IMR-90 (cell line): Measurements from ENCODE around the gene PLA2G2D. TPM values are rescaled to one million over a fixed set of nuclear protein-coding genes. Genes with fewer than 3 reads are reported as not detected.

Source experiments
- ATAC-seq: fragments of 200-7000 bp; cut with Tn5 transposase; 2 replicates; pipeline ENCODE4 v1.9.1; 2020; ENCODE audit warnings: low read depth, mild to moderate bottlenecking, moderate library complexity
- BruUV-seq: library from RNA; stranded (reverse); fragments of 400-500 nt; replicated peaks from 2 replicates; lab custom pipeline; 2021; lab: Mats Ljungman, UMichigan
- CTCF ChIA-PET: fragments of 300-600 bp; formaldehyde crosslinking; extraction: SDS; loops from one replicate; lab custom pipeline; 2021; ENCODE audit warnings: antibody characterized with exemption; lab: Yijun Ruan, JAX
- POLR2A ChIA-PET: fragments of 300-600 bp; sonication (Branson Sonifier 250); formaldehyde crosslinking; loops from one replicate; lab custom pipeline; 2022; ENCODE audit warnings: antibody characterized with exemption; ENCODE audit not compliant: unreplicated experiment; lab: Charles Lee
- DNase-seq: peaks from one replicate; pipeline ENCODE4 v3.0.0; 2013
- H2AFZ ChIP-seq: replicated peaks from 2 replicates; pipeline ENCODE3; 2013; ENCODE audit warnings: low read length, mild to moderate bottlenecking; ENCODE audit not compliant: poor library complexity
- H2AK5ac ChIP-seq: 2 replicates; pipeline ENCODE4 v1.6.1; 2013; ENCODE audit warnings: low read depth, low read length, inconsistent platforms
- H2AK9ac ChIP-seq: replicated peaks from 2 replicates; pipeline ENCODE3; 2013; ENCODE audit warnings: mild to moderate bottlenecking, low read depth, low read length, moderate library complexity; ENCODE audit not compliant: poor library complexity
- H2BK120ac ChIP-seq: 2 replicates; pipeline ENCODE4 v1.6.1; 2013; ENCODE audit warnings: low read depth, low read length, inconsistent platforms
- H2BK15ac ChIP-seq: 3 replicates; pipeline ENCODE4 v1.6.1; 2013; ENCODE audit warnings: low read depth, low read length, inconsistent platforms
- H2BK20ac ChIP-seq: 2 replicates; pipeline ENCODE4 v1.6.1; 2013; ENCODE audit warnings: low read depth, mild to moderate bottlenecking, inconsistent platforms, low read length, moderate library complexity
- H2BK5ac ChIP-seq: 2 replicates; pipeline ENCODE4 v1.6.1; 2013; ENCODE audit warnings: mild to moderate bottlenecking, low read depth, low read length, inconsistent platforms; ENCODE audit not compliant: poor library complexity, severe bottlenecking
- H3K14ac ChIP-seq: replicated peaks from 2 replicates; pipeline ENCODE4 v1.6.1; 2013; ENCODE audit warnings: low read depth, low read length, inconsistent platforms
- H3K18ac ChIP-seq: 2 replicates; pipeline ENCODE4 v1.6.1; 2013; ENCODE audit warnings: low read depth, low read length, control low read depth
- H3K23ac ChIP-seq: 2 replicates; pipeline ENCODE4 v1.6.1; 2013; ENCODE audit warnings: low read depth, low read length, inconsistent platforms
- H3K27ac ChIP-seq: 2 replicates; pipeline ENCODE4 v1.5.1; 2013; ENCODE audit warnings: mild to moderate bottlenecking, control low read depth, low read length; ENCODE audit not compliant: insufficient read depth
- H3K27me3 ChIP-seq: 2 replicates; pipeline ENCODE4 v1.6.1; 2013; ENCODE audit warnings: low read length; ENCODE audit not compliant: control insufficient read depth, insufficient read depth
- H3K36me3 ChIP-seq: 2 replicates; pipeline ENCODE4 v1.6.1; 2013; ENCODE audit warnings: low read length, mixed read lengths; ENCODE audit not compliant: control insufficient read depth, insufficient read depth
- H3K4ac ChIP-seq: 2 replicates; pipeline ENCODE4 v1.6.1; 2013; ENCODE audit warnings: low read depth, low read length, inconsistent platforms
- H3K4me1 ChIP-seq: 2 replicates; pipeline ENCODE4 v1.6.1; 2013; ENCODE audit warnings: low read length, mixed read lengths; ENCODE audit not compliant: control insufficient read depth, insufficient read depth
- H3K4me2 ChIP-seq: 2 replicates; pipeline ENCODE4 v1.6.1; 2013; ENCODE audit warnings: low read depth, mild to moderate bottlenecking, control low read depth, low read length, moderate library complexity
- H3K4me3 ChIP-seq: 2 replicates; pipeline ENCODE4 v1.5.1; 2013; ENCODE audit warnings: low read depth, mild to moderate bottlenecking, control low read depth, low read length, moderate library complexity; ENCODE audit not compliant: insufficient read depth
- H3K56ac ChIP-seq: 2 replicates; pipeline ENCODE4 v1.6.1; 2013; ENCODE audit warnings: low read length, inconsistent platforms; ENCODE audit not compliant: insufficient read depth; ENCODE audit errors: extremely low read depth
- H3K79me1 ChIP-seq, 2 experiments: 2 replicates each; pipeline ENCODE4 v1.6.1; 2013; ENCODE audit warnings: low read length in 2 of 2, inconsistent platforms in 1 of 2, low read depth in 1 of 2
- H3K9ac ChIP-seq: 2 replicates; pipeline ENCODE4 v1.6.1; 2013; ENCODE audit warnings: low read depth, low read length, control low read depth
- H3K9me1 ChIP-seq: 2 replicates; pipeline ENCODE4 v1.6.1; 2013; ENCODE audit warnings: low read length, inconsistent platforms; ENCODE audit not compliant: insufficient read depth
- H3K9me3 ChIP-seq: 2 replicates; pipeline ENCODE4 v1.6.1; 2013; ENCODE audit warnings: low read length; ENCODE audit not compliant: control insufficient read depth, insufficient read depth
- H4K20me1 ChIP-seq: 2 replicates; pipeline ENCODE4 v1.6.1; 2013; ENCODE audit warnings: low read length, inconsistent platforms; ENCODE audit not compliant: insufficient read depth
- H4K5ac ChIP-seq: 2 replicates; pipeline ENCODE4 v1.6.1; 2013; ENCODE audit warnings: mild to moderate bottlenecking, low read depth, low read length, control low read depth
- H4K8ac ChIP-seq, 2 experiments: 2 replicates each; pipeline ENCODE4 v1.6.1; 2013; ENCODE audit warnings: low read depth in 2 of 2, low read length in 2 of 2, control low read depth in 1 of 2, inconsistent platforms in 1 of 2
- H4K91ac ChIP-seq: 2 replicates; pipeline ENCODE4 v1.6.1; 2013; ENCODE audit warnings: low read depth, low read length, inconsistent platforms; ENCODE audit not compliant: insufficient read depth
- CHD1 ChIP-seq: IDR thresholded peaks from 2 replicates; pipeline ENCODE4 v1.6.1; 2012; ENCODE audit warnings: low read depth, low read length, improper control_type of control experiment
- FOS ChIP-seq: fragments of 150-350 bp; IDR thresholded peaks from 2 replicates; pipeline ENCODE4 v1.6.1; 2016; ENCODE audit warnings: low read depth, low read length
- MAFK ChIP-seq: IDR thresholded peaks from 2 replicates; pipeline ENCODE4 v1.6.1; 2012; ENCODE audit warnings: low read depth, low read length, improper control_type of control experiment
- NFE2L2 ChIP-seq: fragments of 150-350 bp; IDR thresholded peaks from 2 replicates; pipeline ENCODE4 v1.6.1; 2016; ENCODE audit warnings: low read depth, mild to moderate bottlenecking, low read length
- RAD21 ChIP-seq: IDR thresholded peaks from 2 replicates; pipeline ENCODE4 v1.6.1; 2012; ENCODE audit warnings: low read length, improper control_type of control experiment
- USF2 ChIP-seq: fragments of 150-350 bp; IDR thresholded peaks from 2 replicates; pipeline ENCODE4 v1.6.1; 2017; ENCODE audit warnings: mild to moderate bottlenecking, antibody characterized with exemption, low read length, low read depth
- WGBS, 2 experiments: methylation state at CpG; one replicate each; pipeline versions ENCODE4 v1.1.5 to v1.1.7; 2013; ENCODE audit warnings: missing lambda C conversion rate in 2 of 2; ENCODE audit not compliant: insufficient read length in 1 of 2; ENCODE audit errors: extremely low coverage in 2 of 2; 5-methylcytosine and 5-hydroxymethylcytosine counted together
- dilution Hi-C: fragments of 300-500 bp; cut with HindIII; formaldehyde crosslinking; loops from one replicate; pipeline ENCODE4 v1.14.3; 2018; ENCODE audit warnings: low sequenced_read_pairs; ENCODE audit not compliant: unreplicated experiment
- in situ Hi-C: fragments of 300-500 bp; cut with MboI; formaldehyde crosslinking; loops from 3 replicates; pipeline ENCODE4 v1.14.3; 2019; ENCODE audit warnings: low sequenced_read_pairs, inconsistent platforms, mixed read lengths
- intact Hi-C: fragments of 100-400 bp; cut with micrococcal nuclease; formaldehyde crosslinking; loops from 2 replicates; pipeline ENCODE4 v1.10.0; 2022
- polyA plus RNA-seq, 3 experiments: library from polyadenylated mRNA; depleted of rRNA; stranded (reverse); fragments of >200 nt; gene quantifications; 2 replicates each; pipeline ENCODE4 v1.2.3, GENCODE V29; 2012; ENCODE audit warnings: low replicate concordance in 1 of 3
- total RNA-seq: library from RNA; depleted of rRNA; stranded (reverse); fragments of >200 nt; gene quantifications from 2 replicates; pipeline ENCODE4 v1.2.3, GENCODE V29; 2012
- TF ChIP-seq, protein P1 (sequence below): fragments of 150-350 bp; IDR thresholded peaks from 2 replicates; pipeline ENCODE4 v1.6.1; 2016; ENCODE audit warnings: low read depth, mild to moderate bottlenecking, low read length, moderate library complexity, borderline replicate concordance

Gene PLA2G2D
- total and polyA plus RNA-seq, 2 of the 4 experiments (the other 2 are of a cell fraction): not detected

DNA sequence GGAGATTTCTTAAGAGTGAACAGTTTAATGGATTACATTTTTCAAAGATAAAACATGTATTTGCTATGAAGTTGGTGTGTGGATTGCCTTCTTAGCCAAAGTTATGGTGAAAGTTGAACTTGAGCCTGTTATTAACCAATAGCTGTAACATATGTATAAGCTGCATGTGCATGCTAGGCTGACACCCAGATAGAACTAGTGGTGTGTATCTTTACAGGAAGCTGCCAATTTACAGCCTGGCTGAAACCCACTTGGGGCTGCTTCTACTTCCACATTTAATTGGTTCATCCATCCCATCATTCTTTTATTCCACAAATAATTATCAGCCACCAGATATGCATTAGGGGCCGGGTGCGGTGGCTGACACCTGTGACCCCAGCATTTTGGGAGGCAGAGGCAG is 46.1 kb downstream of the PLA2G2D start:
- Histone ChIP-seq H3K9me1 (no peaks in the 10 kb centered on the region), H3K4me3 (no peak overlapping the region), H3K23ac (no peak overlapping the region), H2AK9ac (no peak overlapping the region), H3K79me1 (no peaks in the 10 kb centered on the region), H3K36me3 (no peaks in the 10 kb centered on the region), H4K20me1 (no peaks in the 10 kb centered on the region), H3K9ac (no peak overlapping the region), H3K27me3 (peaks cover 10% of the 10 kb centered on the region), H3K4me2 (no peak overlapping the region), H3K14ac (no peak overlapping the region), H2BK20ac (no peak overlapping the region), H3K4me1 (0 out of 2 replicates have a peak, but pooled peaks cover 2% of the 10 kb centered on the region), H2AK5ac (no peak overlapping the region), H3K56ac (no peak overlapping the region), H3K27ac (no peak overlapping the region), H2BK15ac (no peak overlapping the region), H3K18ac (no peak overlapping the region), H2BK120ac (no peak overlapping the region), H3K4ac (no peak overlapping the region), H2AFZ (no peak overlapping the region), H4K8ac (no peak overlapping the region), H3K9me3 (no peaks in the 10 kb centered on the region; the same call in 1 of the 2 replicates), H4K5ac (no peak overlapping the region), H2BK5ac (no peak overlapping the region), H4K91ac (no peak overlapping the region)
- dilution Hi-C loops: no loop called here
- in situ Hi-C loops: no loop called here
- intact Hi-C loops: no loop called here
- ChIA-PET POLR2A (no interaction called here), CTCF (no interaction called here)
- ATAC-seq: no peak
- no CpG with 5 or more reads among the region's 2 CpGs for WGBS, 2 experiments
- TF ChIP-seq MAFK: no peak
- TF ChIP-seq FOS: no peak
- TF ChIP-seq NFE2L2: no peak
- no peak for TF ChIP-seq CHD1
- TF ChIP-seq USF2: no peak
- TF ChIP-seq RAD21: no peak
- TF ChIP-seq, protein P1, sequence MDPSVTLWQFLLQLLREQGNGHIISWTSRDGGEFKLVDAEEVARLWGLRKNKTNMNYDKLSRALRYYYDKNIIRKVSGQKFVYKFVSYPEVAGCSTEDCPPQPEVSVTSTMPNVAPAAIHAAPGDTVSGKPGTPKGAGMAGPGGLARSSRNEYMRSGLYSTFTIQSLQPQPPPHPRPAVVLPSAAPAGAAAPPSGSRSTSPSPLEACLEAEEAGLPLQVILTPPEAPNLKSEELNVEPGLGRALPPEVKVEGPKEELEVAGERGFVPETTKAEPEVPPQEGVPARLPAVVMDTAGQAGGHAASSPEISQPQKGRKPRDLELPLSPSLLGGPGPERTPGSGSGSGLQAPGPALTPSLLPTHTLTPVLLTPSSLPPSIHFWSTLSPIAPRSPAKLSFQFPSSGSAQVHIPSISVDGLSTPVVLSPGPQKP: no peak
- BruUV-seq: no TSS peak
- DNase-seq: no peak
